Purkinje cell (primary cell): Measurements from ENCODE around the gene MDM1. TPM values are rescaled to one million over a fixed set of nuclear protein-coding genes. Genes with fewer than 3 reads are reported as not detected.

Experiments
- polyA plus RNA-seq: library from polyadenylated mRNA; unstranded; fragments of >200 nt; fragmentation: Nextera tagmentation; gene quantifications from 2 replicates; pipeline ENCODE4 v1.2.1, GENCODE V29; 2014

Gene MDM1, protein sequence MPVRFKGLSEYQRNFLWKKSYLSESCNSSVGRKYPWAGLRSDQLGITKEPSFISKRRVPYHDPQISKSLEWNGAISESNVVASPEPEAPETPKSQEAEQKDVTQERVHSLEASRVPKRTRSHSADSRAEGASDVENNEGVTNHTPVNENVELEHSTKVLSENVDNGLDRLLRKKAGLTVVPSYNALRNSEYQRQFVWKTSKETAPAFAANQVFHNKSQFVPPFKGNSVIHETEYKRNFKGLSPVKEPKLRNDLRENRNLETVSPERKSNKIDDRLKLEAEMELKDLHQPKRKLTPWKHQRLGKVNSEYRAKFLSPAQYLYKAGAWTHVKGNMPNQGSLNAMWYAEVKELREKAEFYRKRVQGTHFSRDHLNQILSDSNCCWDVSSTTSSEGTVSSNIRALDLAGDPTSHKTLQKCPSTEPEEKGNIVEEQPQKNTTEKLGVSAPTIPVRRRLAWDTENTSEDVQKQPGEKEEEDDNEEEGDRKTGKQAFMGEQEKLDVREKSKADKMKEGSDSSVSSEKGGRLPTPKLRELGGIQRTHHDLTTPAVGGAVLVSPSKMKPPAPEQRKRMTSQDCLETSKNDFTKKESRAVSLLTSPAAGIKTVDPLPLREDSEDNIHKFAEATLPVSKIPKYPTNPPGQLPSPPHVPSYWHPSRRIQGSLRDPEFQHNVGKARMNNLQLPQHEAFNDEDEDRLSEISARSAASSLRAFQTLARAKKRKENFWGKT
- 5.6 and 12.8 TPM in 2 replicates for polyA plus RNA-seq

DNA sequence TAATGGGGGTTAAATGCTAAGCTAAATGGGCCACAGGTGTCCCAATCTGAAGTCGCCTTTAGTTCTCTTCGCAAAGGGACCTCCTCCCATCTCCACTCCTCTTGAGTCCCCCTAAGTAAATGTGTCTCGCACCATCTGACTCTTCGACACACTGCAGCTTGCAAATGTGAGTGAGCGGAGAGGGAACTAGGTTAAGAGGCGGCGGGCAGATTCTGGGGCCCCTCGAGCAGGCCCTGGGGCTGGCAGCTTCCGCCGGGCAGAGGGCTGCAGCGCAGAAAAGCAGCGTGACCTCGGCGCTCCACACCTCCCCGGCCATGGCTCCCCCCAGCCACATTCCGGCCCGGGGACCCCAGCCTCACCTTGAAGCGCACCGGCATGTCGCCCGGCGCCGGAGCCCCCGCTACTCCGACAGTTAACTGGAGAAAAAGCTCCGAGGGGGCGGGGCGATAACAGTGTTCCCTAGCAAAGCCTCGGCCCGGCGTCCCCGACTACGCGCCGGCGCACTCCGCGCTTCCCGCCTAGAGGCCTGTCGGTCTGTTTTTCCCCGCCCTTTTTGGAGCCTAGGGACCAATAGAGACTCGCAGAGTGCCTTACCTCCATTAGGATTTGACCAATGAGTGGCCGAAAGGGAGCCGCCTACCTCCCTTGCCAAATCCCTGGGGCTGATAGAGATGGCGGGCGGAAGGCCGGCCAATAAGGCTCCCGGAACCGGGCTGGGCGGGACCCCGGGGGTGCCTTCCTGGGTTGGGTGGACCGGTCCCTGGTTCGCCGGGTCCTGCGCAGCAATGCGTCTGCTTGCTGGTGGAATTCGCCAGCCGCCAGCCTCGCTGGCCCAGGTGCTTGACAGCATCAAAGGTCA, at the start of gene MDM1:
MDM1 (minus strand) TSS at position 494 of the 859 bp plus-strand sequence; CDS start at position 377, 117 bp downstream.

DNA sequence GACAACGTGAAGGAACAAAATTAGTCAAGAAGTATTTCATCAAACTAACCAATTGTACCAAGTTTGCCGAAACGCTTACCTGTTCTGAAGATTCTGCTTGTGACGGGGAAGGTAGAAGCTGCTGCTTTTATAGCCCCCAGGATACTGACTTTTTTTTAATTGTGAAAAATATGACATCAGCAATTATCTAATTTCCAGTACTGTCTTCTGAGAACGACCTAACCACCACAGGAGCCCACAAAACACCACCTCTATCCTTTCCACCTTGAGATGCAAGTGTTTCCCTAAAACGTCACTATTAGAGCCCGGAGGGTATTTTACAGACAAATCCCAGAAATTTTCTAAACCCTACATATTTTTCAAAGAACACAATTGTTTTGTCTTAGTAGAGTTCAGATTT, 78.7 kb downstream of the MDM1 start, which contains the start of gene IL22:
IL22 (minus strand) TSS at position 101 of the 400 bp plus-strand sequence. CDS start 156 bp downstream, outside the sequence.

Other genes with a start within 250 kb of the MDM1 start
- not detected in 2 replicates for gene IFNG, start 172.6 kb downstream of the MDM1 start, polyA plus RNA-seq
- not detected in 2 replicates for gene IL26, start 106.6 kb downstream of the MDM1 start, polyA plus RNA-seq
- gene IL22, start 78.8 kb downstream of the MDM1 start, polyA plus RNA-seq: 2.3 TPM in 1 of 2 replicates, not detected in the other